Body of pancreas (tissue), 4 donors: ENCODE results near the gene ZBTB47. TPM values are rescaled to one million over a fixed set of nuclear protein-coding genes. Genes with fewer than 3 reads are reported as not detected.

Source experiments
- ATAC-seq: fragments of 150-250 bp; one replicate; pipeline ENCODE4 v1.9.1; 2016
- DNase-seq, 4 donors: peaks; one replicate each; pipeline ENCODE4 v3.0.0-alpha.2; 2019
- H3K27ac ChIP-seq, 4 donors: fragments of 200-600 bp; sonication (generic); 1 replicate in 3 of 4; 2 replicates in 1 of 4; pipeline versions ENCODE4 v1.5.1 to v1.6.1; 2016 to 2019; ENCODE audit warnings: mild to moderate bottlenecking in 1 of 4, mixed read lengths in 1 of 4, moderate library complexity in 1 of 4
- H3K27me3 ChIP-seq, 2 donors: fragments of 200-600 bp; sonication (generic); one replicate each; pipeline ENCODE4 v1.6.0; 2016; ENCODE audit warnings: mild to moderate bottlenecking in 1 of 2
- H3K36me3 ChIP-seq, 2 donors: fragments of 200-600 bp; sonication (generic); replicated peaks in 1 of 2; 2 replicates each; pipeline ENCODE4 v1.5.1; 2016; ENCODE audit warnings: low read depth in 2 of 2; ENCODE audit not compliant: insufficient read depth in 1 of 2
- H3K4me1 ChIP-seq: fragments of 200-600 bp; sonication (generic); one replicate; pipeline ENCODE4 v1.6.0; 2016
- H3K4me3 ChIP-seq, 2 donors: fragments of 200-600 bp; sonication (generic); 1 replicate in 1 of 2; 2 replicates in 1 of 2; pipeline ENCODE4 v1.5.1; 2016 to 2019
- H3K9me3 ChIP-seq, 3 donors: fragments of 200-600 bp; sonication (generic); 1 replicate in 2 of 3; 2 replicates in 1 of 3; pipeline ENCODE4 v1.5.1; 2016
- POLR2A ChIP-seq, 3 donors: fragments of 450-650 bp; IDR thresholded peaks; one replicate each; pipeline ENCODE4 v1.6.1; 2016; ENCODE audit warnings: antibody characterized with exemption in 3 of 3, mild to moderate bottlenecking in 2 of 3
- WGBS, 2 donors: methylation state at CpG; one replicate each; pipeline ENCODE4 v1.1.5; 2017; 5-methylcytosine and 5-hydroxymethylcytosine counted together
- intact Hi-C: fragments of 100-400 bp; cut with DNase I; formaldehyde crosslinking; loops from one replicate; pipeline ENCODE4 v1.15.1; 2023
- total RNA-seq, 2 donors: library from RNA; depleted of rRNA; stranded (reverse); fragments of >200 nt; gene quantifications; one replicate each; pipeline ENCODE4 v1.1.0, GENCODE V29; 2016
- TF ChIP-seq, protein P1 (sequence below), 7 experiments: fragments of 450-650 bp in 4 of 7; fragments of 200-600 bp in 3 of 7; sonication (generic) in 3 of 7; IDR thresholded peaks; one replicate each; pipeline ENCODE4 v1.5.1; 2016 to 2019; ENCODE audit warnings: antibody characterized with exemption in 7 of 7

ZBTB47 gene
- total RNA-seq, 2 donors from 2014 or later: 19.7 to 20.4 TPM

DNA sequence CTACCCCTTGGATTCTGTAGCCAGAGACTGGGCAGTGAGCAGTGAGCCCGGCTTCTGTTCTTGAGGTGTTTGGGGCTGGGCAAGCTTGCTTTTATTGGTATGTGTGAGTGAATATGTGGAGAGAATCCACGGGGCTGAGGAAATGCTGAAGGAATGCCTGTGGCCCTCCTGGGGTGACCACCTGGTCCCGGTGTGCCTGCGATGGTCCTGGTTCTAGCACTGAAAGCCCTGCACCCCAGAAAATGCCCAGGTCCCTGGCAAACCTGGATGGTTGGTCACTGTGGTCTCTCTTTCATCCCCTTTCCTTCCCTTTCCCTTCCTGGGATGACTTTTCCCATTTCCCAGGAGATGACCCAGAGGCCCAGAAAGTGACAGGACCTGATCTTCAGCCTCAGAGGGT lies 4.2 kb downstream of the ZBTB47 start:
- Histone ChIP-seq H3K4me1 (peaks cover 30% of the 10 kb centered on the region), H3K9me3 (no peaks in the 10 kb centered on the region), H3K27ac (no peak overlapping the region), H3K27me3 (no peaks in the 10 kb centered on the region), H3K36me3 (peaks cover 0 to 3% of the 10 kb centered on the region in 2 donors), H3K4me3 (no peak overlapping the region)
- TF ChIP-seq, protein P1, sequence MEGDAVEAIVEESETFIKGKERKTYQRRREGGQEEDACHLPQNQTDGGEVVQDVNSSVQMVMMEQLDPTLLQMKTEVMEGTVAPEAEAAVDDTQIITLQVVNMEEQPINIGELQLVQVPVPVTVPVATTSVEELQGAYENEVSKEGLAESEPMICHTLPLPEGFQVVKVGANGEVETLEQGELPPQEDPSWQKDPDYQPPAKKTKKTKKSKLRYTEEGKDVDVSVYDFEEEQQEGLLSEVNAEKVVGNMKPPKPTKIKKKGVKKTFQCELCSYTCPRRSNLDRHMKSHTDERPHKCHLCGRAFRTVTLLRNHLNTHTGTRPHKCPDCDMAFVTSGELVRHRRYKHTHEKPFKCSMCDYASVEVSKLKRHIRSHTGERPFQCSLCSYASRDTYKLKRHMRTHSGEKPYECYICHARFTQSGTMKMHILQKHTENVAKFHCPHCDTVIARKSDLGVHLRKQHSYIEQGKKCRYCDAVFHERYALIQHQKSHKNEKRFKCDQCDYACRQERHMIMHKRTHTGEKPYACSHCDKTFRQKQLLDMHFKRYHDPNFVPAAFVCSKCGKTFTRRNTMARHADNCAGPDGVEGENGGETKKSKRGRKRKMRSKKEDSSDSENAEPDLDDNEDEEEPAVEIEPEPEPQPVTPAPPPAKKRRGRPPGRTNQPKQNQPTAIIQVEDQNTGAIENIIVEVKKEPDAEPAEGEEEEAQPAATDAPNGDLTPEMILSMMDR (IDR thresholded peaks at IDR 0.05): no peak
- TF ChIP-seq POLR2A (IDR thresholded peaks at IDR 0.05): no peak
- 83 to 94% methylated on average over 3 to 4 of the region's 4 CpGs for WGBS, 2 donors
- no peak for ATAC-seq
- intact Hi-C loops: no loop called here
- DNase-seq: no peak

DNA sequence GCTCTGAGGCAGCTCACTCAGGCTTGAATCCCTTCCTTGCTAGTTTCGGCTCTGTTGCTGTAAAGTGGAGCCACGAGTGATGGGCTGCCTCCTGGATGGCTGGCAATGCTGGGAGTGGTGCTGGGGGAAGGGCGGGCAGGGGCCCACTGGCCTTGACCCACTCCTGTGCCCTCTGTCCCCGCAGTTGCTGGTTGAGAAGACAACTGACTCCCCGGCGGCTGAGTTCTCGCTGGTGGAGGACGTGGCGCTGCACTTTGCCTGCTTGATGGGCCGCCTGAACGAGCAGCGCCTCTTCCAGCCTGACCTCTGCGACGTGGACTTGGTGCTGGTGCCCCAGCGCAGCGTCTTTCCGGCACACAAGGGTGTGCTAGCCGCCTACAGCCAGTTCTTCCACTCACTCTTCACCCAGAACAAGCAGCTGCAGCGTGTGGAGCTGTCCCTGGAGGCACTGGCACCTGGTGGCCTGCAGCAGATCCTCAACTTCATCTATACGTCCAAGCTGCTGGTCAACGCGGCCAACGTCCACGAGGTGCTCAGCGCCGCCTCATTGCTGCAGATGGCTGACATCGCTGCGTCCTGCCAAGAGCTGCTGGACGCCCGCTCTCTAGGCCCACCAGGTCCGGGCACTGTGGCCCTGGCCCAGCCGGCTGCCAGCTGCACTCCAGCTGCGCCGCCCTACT lies 4.7 kb downstream of the ZBTB47 start:
- Histone ChIP-seq H3K36me3 (peaks cover 0 to 3% of the 10 kb centered on the region in 2 donors), H3K4me1 (peaks cover 25% of the 10 kb centered on the region), H3K27ac (no peak overlapping the region), H3K9me3 (no peaks in the 10 kb centered on the region), H3K4me3 (no peak overlapping the region), H3K27me3 (no peaks in the 10 kb centered on the region)
- DNase-seq (no peak), ATAC-seq (no peak)
- 89 to 93% methylated on average over 24 to 33 of the region's 34 CpGs for WGBS, 2 donors
- intact Hi-C loops: no loop called here
- TF ChIP-seq, protein P1 (IDR thresholded peaks at IDR 0.05): no peak
- TF ChIP-seq POLR2A (IDR thresholded peaks at IDR 0.05): no peak

DNA sequence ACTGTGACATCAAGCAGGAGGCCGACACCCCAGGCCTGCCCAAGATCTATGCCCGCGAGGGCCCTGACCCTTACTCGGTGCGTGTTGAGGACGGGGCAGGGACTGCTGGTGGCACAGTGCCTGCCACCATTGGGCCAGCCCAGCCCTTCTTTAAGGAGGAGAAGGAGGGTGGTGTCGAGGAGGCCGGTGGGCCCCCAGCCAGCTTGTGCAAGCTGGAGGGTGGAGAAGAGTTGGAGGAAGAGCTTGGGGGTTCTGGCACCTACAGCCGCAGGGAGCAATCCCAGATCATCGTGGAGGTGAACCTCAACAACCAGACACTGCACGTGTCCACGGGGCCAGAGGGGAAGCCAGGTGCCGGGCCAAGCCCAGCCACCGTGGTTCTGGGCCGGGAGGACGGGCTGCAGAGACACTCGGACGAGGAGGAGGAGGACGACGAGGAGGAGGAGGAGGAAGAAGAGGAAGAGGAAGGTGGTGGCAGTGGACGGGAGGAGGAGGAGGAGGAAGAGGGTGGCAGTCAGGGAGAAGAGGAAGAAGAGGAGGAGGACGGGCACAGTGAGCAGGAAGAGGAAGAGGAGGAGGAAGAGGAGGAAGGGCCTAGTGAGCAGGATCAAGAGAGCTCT lies 5.4 kb downstream of the ZBTB47 start:
- Histone ChIP-seq H3K4me3 (no peak overlapping the region), H3K36me3 (peaks cover 0 to 3% of the 10 kb centered on the region in 2 donors), H3K27me3 (no peaks in the 10 kb centered on the region), H3K9me3 (no peaks in the 10 kb centered on the region), H3K27ac (no peak overlapping the region), H3K4me1 (peaks cover 18% of the 10 kb centered on the region)
- WGBS, 2 donors: 69 to 90% methylated on average over 17 to 18 of the region's 22 CpGs
- no peak for ATAC-seq
- DNase-seq: no peak
- TF ChIP-seq, protein P1 (IDR thresholded peaks at IDR 0.05): no peak
- TF ChIP-seq POLR2A (IDR thresholded peaks at IDR 0.05): no peak
- intact Hi-C loops: no loop called here

DNA sequence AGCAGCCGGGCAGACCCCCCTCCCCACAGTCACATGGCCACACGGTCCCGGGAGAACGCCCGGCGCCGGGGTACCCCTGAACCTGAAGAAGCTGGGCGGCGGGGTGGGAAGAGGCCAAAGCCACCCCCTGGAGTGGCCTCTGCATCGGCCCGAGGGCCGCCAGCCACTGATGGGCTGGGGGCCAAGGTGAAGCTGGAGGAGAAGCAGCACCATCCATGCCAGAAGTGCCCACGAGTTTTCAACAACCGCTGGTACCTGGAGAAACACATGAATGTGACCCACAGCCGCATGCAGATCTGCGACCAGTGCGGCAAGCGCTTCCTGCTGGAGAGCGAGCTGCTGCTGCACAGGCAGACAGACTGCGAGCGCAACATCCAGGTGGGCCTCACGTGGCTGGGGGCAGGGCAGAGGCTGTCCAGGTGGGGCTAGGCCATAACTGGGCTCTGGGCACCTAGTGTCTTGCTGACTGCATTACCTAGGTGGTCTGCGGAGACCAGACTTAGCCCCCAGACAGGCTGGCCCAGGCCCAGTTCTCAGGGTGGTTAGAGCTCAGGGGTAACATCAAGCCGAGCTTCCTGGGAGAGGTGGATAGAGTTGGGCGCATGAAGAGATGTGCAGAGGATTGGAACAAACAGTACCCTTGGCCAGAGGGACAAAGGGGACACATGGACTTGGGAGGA lies 6.1 kb downstream of the ZBTB47 start:
- Histone ChIP-seq H3K27me3 (no peaks in the 10 kb centered on the region), H3K27ac (no peak overlapping the region), H3K36me3 (peaks cover 0 to 3% of the 10 kb centered on the region in 2 donors), H3K4me1 (peaks cover 18% of the 10 kb centered on the region), H3K4me3 (no peak overlapping the region), H3K9me3 (no peaks in the 10 kb centered on the region)
- no peak for DNase-seq
- TF ChIP-seq, protein P1 (IDR thresholded peaks at IDR 0.05): no peak
- TF ChIP-seq POLR2A (IDR thresholded peaks at IDR 0.05): no peak
- 76 to 79% methylated on average over 24 to 25 of the region's 25 CpGs for WGBS, 2 donors
- intact Hi-C loops: loop anchor here (5.0 kb wide), 1 partner anchor 78 kb away; no protein-coding TSS in a partner anchor
- no peak for ATAC-seq
